Panc1 (cell line): ENCODE results near the gene PRELID2. TPM values are rescaled to one million over a fixed set of nuclear protein-coding genes. Genes with fewer than 3 reads are reported as not detected.

Source experiments
- ATAC-seq: fragments of 200-7000 bp; cut with Tn5 transposase; 2 replicates; pipeline ENCODE4 v1.9.1; 2020; ENCODE audit warnings: mild to moderate bottlenecking, moderate library complexity
- BruUV-seq: library from RNA; stranded (reverse); fragments of 400-500 nt; replicated peaks from 2 replicates; lab custom pipeline; 2021; lab: Mats Ljungman, UMichigan
- CTCF ChIA-PET: fragments of 300-600 bp; sonication (Branson Sonifier 250); formaldehyde crosslinking; loops from one replicate; lab custom pipeline; 2022; ENCODE audit warnings: antibody characterized with exemption; lab: Charles Lee
- POLR2A ChIA-PET: fragments of 300-600 bp; sonication (Branson Sonifier 250); formaldehyde crosslinking; loops from one replicate; lab custom pipeline; 2022; ENCODE audit warnings: antibody characterized with exemption; lab: Charles Lee
- DNase-seq: peaks from one replicate; pipeline ENCODE4 v3.0.0-alpha.2; 2010; ENCODE audit warnings: low read depth, low spot score
- H3K27ac ChIP-seq: 2 replicates; pipeline ENCODE4 v1.5.1; 2011; ENCODE audit warnings: mild to moderate bottlenecking, low read length, inconsistent platforms
- H3K27me3 ChIP-seq: fragments of 200-500 bp; sonication (Bioruptor generic); 2 replicates; pipeline ENCODE4 v1.6.0; 2014; ENCODE audit warnings: low read length, inconsistent platforms; ENCODE audit not compliant: control insufficient read depth, insufficient read depth
- H3K36me3 ChIP-seq: fragments of 200-500 bp; sonication (Bioruptor generic); 2 replicates; pipeline ENCODE4 v1.5.1; 2014; ENCODE audit warnings: inconsistent platforms, mild to moderate bottlenecking, low read length, moderate library complexity; ENCODE audit not compliant: control insufficient read depth, insufficient read depth
- H3K4me1 ChIP-seq: 2 replicates; pipeline ENCODE4 v1.5.1; 2011; ENCODE audit warnings: inconsistent platforms, mild to moderate bottlenecking, low read length, moderate library complexity; ENCODE audit not compliant: control insufficient read depth, insufficient read depth
- H3K4me3 ChIP-seq, 2 experiments: 2 replicates each; pipeline ENCODE4 v1.5.1; 2011 to 2012; ENCODE audit warnings: low read depth in 2 of 2, low read length in 2 of 2, mild to moderate bottlenecking in 2 of 2, inconsistent platforms in 1 of 2, moderate library complexity in 1 of 2
- H3K9me3 ChIP-seq: fragments of 200-500 bp; sonication (Bioruptor generic); 2 replicates; pipeline ENCODE4 v1.5.1; 2014; ENCODE audit warnings: low read depth, mild to moderate bottlenecking, inconsistent platforms, low read length, moderate library complexity; ENCODE audit not compliant: control insufficient read depth, insufficient read depth
- CTCF ChIP-seq: fragments of 450-650 bp; IDR thresholded peaks from 2 replicates; pipeline ENCODE4 v1.5.1; 2017; ENCODE audit warnings: mild to moderate bottlenecking
- POLR2AphosphoS5 ChIP-seq: IDR thresholded peaks from 2 replicates; pipeline ENCODE4 v1.6.1; 2012; ENCODE audit warnings: mild to moderate bottlenecking, low read depth, low read length, moderate library complexity
- SIN3A ChIP-seq: IDR thresholded peaks from 2 replicates; pipeline ENCODE4 v1.6.1; 2012; ENCODE audit warnings: low read depth, mild to moderate bottlenecking, low read length, moderate library complexity, borderline replicate concordance; ENCODE audit not compliant: insufficient read depth
- TCF7L2 ChIP-seq: IDR thresholded peaks from 2 replicates; pipeline ENCODE4 v1.6.1; 2011; ENCODE audit warnings: mild to moderate bottlenecking, low read depth, low read length, inconsistent platforms
- in situ Hi-C: cut with HindIII; loops from 2 replicates; pipeline ENCODE4 v1.10.0; 2016; ENCODE audit warnings: low sequenced_read_pairs, low pct_unique_long_range_greater_than_20kb
- intact Hi-C: fragments of 100-400 bp; cut with micrococcal nuclease; formaldehyde crosslinking; loops from one replicate; pipeline ENCODE4 v1.10.0; 2022; ENCODE audit not compliant: unreplicated experiment
- total RNA-seq: library from RNA; stranded (reverse); gene quantifications from one replicate; pipeline ENCODE4 v1.2.1, GENCODE V29; 2021; ENCODE audit not compliant: unreplicated experiment
- TF ChIP-seq, protein P1 (sequence below), 2 experiments: IDR thresholded peaks; 2 replicates each; pipeline ENCODE4 v1.6.1; 2011 to 2012; ENCODE audit warnings: low read depth in 2 of 2, control low read depth in 1 of 2, low read length in 1 of 2, mild to moderate bottlenecking in 1 of 2, moderate library complexity in 1 of 2; ENCODE audit not compliant: insufficient read depth in 1 of 2

Gene PRELID2
- total RNA-seq, 1 experiment from 2014 or later = 15.4 TPM

DNA sequence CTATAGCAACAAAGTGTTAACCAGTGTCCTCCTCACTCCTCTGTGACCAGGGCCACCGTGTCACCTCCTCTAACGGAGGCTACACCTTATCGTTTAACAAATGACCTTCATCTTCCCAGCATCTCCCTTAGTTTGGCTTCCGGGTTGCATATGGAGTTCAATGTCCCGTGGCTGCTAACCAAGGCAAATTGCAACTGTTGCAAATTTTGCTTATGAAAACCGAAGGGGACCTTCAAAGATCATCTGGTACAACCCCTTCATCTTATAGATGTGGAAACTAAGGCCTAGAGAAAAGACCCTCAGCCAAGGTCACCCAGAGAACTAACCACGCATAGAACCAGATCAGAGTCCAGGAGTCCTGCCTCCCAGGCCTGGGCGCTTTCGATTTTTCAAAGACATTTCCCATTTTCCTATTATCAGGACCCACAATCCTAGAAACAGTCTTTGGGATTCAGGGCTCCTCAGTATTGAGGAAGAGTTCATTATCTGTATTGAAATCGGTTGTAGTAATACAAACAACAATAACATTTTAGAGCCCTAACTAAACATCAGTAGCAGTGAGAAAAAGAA is 1.4 kb downstream of the PRELID2 start:
- DNase-seq (no peak), ATAC-seq (no peak)
- no peaks in the 10 kb centered on the region for H3K27me3 ChIP-seq
- intact Hi-C loops = loop anchor here (5.0 kb wide), 1 partner anchor 214 kb away; no protein-coding TSS in a partner anchor
- POLR2A ChIA-PET = no interaction called here
- H3K36me3 ChIP-seq = no peaks in the 10 kb centered on the region
- no peaks in the 10 kb centered on the region for H3K9me3 ChIP-seq
- TF ChIP-seq TCF7L2 = no peak
- peak overlapping the region; percentile 68 to 96; a peak in 3 of 4 replicates for H3K4me3 ChIP-seq
- CTCF ChIA-PET = no interaction called here
- BruUV-seq = no TSS peak
- in situ Hi-C loops = no loop called here
- peak overlapping the region; percentile 40; the same call in 1 of the 2 replicates for H3K27ac ChIP-seq
- peaks cover 31% of the 10 kb centered on the region for H3K4me1 ChIP-seq

- Histone ChIP-seq H3K9me3 (no peaks in the 10 kb centered on the region), H3K4me3 (no peak overlapping the region), H3K27ac (no peak overlapping the region), H3K4me1 (peaks cover 35% of the 10 kb centered on the region; the same call in 1 of the 2 replicates), H3K36me3 (no peaks in the 10 kb centered on the region), H3K27me3 (no peaks in the 10 kb centered on the region)
- in situ Hi-C loops = no loop called here
- intact Hi-C loops = loop anchor here (5.0 kb wide), 1 partner anchor 217 kb away; no protein-coding TSS in a partner anchor
- no peak for ATAC-seq
- DNase-seq = no peak
- BruUV-seq = no TSS peak
- TF ChIP-seq CTCF = no peak
- TF ChIP-seq POLR2AphosphoS5 = no peak
- TF ChIP-seq, protein P1, sequence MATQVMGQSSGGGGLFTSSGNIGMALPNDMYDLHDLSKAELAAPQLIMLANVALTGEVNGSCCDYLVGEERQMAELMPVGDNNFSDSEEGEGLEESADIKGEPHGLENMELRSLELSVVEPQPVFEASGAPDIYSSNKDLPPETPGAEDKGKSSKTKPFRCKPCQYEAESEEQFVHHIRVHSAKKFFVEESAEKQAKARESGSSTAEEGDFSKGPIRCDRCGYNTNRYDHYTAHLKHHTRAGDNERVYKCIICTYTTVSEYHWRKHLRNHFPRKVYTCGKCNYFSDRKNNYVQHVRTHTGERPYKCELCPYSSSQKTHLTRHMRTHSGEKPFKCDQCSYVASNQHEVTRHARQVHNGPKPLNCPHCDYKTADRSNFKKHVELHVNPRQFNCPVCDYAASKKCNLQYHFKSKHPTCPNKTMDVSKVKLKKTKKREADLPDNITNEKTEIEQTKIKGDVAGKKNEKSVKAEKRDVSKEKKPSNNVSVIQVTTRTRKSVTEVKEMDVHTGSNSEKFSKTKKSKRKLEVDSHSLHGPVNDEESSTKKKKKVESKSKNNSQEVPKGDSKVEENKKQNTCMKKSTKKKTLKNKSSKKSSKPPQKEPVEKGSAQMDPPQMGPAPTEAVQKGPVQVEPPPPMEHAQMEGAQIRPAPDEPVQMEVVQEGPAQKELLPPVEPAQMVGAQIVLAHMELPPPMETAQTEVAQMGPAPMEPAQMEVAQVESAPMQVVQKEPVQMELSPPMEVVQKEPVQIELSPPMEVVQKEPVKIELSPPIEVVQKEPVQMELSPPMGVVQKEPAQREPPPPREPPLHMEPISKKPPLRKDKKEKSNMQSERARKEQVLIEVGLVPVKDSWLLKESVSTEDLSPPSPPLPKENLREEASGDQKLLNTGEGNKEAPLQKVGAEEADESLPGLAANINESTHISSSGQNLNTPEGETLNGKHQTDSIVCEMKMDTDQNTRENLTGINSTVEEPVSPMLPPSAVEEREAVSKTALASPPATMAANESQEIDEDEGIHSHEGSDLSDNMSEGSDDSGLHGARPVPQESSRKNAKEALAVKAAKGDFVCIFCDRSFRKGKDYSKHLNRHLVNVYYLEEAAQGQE (IDR thresholded peaks at IDR 0.05; ENCODE audit: insufficient read depth in 1 of 2, low read depth in 2 of 2, low read length in 1 of 2) = no peak
- TF ChIP-seq TCF7L2 = no peak
- TF ChIP-seq SIN3A = no peak
- ChIA-PET POLR2A (interaction anchor here (0.7 kb wide), 1 partner anchor 189 kb away, joined by 3 read pairs; no protein-coding TSS in a partner anchor), CTCF (no interaction called here)
Measured at GRCh38 chr5:145830594-145830993, 4.5 kb downstream of the PRELID2 start.
